EH (cell line): ENCODE results near the gene ADD2.

Source experiments
- DNase-seq: peaks from one replicate; pipeline ENCODE4 v3.0.0-alpha.2; 2015; ENCODE audit warnings: low read depth

Gene ADD2

DNA sequence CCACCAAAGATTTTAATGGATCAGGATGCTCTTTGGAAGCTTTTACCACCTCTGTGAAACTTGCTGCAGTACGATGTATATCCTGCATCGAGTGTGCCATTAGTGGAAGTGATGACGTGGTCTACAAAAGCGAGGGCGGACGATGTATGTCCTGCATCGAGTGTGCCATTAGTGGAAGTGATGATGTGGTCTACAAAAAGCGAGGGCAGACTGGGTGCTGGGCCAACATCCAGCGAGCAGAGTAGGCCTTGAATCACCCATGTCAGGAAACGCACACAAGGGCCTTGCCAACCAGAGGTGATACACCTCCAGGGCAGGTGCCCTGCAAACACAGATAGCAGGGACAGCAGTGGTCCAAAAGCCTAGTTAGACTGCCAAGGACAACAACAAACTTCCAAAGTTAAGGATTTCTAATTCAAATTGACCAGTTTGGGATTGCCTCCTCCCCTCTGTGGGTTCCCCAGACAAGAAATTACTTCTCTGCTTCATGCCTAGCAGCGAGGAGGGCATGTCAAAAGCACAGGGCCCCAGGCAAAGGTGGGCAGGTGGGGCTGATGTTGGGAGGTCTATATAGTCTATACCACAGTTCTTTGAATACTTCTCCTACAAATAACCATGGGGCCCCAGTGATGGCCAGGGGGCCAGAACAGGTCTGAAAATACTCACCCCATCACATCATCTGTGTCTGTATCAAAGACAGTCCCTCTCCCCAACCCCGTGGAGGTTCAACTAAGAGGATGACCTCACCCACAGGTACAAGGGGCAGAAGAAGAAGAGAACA is 70.2 kb downstream of the ADD2 start:
- DNase-seq: no peak

DNA sequence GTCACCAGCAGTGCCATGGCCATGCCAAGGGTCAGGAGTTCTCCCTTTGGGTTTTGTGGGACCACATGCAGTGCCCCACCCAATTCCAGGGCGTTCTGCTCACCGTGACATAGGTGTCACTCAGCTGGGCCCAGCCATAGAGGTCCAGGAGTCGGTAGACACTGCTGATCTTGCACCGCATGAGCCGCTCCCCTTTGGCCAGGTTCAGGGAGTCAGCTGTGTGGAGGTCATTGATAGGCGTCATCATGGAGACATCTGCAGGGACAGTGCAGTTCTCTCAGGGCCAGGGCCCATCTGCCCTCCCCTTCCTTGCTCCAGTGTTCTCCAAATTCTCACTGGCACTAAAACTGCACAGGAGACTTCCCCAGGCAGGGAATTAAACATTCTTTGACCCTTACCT is 71.9 kb downstream of the ADD2 start:
- DNase-seq: no peak

DNA sequence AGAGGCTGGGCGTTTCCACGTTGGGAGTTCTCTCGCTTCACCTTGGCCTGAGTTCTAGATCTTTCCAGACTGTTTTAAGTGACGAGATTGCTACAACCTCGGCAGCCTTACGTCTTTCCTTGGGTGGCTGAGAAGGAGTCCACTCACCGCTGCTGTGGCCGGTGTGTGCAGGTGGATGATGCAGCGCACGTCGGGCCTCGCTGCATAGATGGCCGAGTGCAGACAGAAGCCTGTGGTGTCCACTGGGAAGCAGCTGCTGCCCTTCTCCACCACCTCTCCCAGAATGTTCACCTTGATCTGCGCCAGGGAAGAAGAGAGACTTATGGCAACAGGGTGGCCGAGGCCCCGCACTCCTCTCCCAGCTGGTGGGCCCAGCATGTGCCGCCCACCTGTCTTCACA is 75.7 kb downstream of the ADD2 start:
- no peak for DNase-seq

DNA sequence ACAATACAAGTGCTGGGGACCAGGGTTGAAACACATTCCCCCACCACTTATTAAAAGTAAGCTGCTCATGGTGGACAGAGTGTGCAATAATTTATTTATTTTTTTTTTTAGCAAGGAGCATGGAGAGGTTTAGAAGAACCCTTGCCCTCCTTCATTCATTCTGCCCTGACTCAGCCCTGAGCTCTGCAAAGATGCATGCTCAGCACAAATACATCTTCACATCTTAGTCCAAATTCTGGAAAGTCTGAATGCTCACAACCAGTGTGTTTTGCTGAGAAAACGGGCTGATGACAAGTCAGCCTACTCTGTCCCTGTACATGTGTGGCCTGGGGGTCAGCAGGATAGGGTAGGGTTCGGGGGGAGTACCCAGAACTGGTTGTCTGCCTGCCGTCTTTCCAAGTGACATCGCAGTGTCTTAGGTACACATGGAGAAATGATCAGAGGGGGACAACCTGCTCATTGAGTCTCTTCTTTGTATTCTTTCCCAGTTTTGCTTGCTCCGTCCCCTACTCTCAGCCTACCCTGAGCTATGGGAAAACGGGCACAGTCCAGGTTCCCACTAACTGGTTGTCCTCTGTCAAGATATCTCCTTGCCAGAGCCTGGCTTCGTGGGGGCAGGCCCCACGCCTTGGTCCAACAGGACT is 76.4 kb downstream of the ADD2 start:
- DNase-seq: no peak

DNA sequence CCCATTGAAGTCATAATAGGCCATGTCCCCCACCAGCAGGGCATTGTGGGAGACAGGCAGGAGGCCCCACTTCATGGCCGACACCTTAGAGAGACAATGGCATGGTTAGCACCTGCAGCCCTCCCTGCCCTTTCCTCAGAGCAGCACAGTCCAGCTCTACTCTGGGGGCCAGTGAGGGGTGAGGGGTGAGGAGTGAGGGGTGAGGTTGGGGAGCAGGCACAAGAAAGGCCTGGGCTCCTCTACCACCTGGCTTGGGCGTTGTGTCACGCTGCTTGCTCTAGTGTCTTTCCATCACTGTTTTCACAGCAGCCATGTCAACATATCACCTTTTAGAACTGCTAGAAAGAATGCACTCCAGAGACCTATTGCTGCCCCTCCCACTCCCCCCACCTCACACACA is 77.2 kb downstream of the ADD2 start:
- no peak for DNase-seq

DNA sequence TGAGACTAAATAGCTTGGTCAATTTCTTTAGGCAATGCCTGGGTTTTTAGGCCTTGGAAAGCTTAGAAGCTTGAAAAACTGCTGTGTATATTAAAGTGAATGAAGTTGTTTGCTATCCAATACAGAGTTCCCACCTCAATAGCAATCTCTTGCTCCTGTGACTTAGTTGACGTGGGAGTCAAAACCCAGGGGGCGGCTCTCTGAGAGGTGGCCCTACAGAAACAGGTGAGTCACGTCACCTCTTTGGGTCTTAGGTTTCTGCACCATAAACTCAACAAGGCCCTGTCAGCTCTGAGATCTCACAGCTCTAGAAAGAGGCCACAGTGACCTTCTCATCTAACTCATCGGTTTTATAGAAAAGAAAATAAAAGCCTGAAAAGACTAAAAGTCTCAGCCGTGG is 79.6 kb downstream of the ADD2 start:
- DNase-seq: no peak

DNA sequence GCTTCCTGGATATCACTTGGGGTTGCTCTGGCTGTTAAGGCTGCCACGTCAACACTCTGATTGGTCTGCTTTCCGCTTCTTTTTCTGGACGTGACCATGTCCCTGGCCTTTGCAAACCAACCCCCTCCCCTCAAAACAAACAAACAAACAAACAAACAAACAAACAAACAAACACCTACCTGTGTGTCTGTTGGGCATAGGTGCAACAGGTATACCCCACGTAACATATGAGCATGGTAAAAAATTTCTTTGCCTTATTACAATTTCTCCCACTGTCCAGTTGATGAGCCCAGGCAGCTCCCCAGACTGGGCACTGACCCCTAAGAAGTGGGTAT is 80.6 kb downstream of the ADD2 start:
- DNase-seq: no peak

DNA sequence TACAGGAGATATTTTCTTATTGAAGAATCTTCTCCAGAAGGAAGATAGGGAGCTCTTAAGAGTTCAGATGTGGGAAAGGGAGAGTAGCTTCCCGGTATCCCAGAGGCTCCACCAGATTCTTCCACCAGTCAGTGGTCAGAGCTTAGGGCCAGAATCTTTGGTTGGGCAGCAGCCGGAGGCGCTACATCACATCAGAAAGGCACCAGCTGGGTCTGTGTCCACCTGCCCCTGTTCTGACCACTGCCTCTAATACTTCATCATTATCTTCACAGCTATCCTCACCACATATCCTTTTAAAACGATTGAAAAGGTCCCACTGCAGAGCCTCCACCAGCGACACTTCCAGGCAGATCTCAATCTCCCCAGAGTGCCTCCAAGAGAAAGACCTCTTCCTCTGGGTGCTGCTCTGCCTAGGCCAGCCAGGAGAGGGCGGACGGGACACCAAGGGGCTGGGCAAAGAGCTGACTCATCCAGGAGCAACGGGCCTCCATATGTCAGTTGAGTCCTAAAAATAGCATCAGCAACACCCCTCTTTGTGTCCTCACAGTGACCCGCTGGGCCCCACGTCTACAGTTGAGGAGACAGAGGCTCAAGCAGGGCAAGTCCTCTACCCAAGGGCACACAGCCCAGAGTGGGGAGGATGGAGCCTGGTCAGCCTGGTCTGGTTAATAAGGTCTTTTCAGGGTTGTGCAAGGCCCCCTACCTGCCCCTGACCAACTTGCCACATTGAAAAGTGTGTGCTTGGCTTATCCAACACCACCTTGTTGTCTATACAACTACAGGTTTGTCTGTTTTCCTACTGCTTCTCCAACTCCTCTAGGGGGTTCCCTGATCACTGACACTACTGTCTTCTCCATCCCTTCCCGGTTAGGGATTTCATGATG is 81.2 kb downstream of the ADD2 start:
- peak; percentile 90 for DNase-seq

DNA sequence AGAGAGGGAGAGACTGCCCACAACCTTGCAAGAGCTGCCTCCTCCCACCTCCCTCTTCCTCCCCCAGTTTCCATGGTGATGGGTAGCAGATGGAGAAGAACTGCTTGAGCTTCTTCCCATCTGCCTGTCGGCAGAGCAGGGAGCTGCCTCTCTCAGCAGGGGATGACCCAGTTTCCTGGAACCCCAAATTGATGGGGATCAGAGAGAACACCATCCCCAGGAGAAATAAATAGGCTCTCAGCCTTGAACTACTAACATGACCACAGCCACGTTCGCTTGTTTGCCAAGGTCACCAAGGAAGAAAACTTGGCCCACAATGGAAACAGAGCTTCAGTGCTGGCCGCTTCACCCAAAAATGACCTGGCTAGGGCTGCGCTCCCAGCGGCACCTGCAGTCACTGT is 82.2 kb downstream of the ADD2 start:
- peak; percentile 15 for DNase-seq

DNA sequence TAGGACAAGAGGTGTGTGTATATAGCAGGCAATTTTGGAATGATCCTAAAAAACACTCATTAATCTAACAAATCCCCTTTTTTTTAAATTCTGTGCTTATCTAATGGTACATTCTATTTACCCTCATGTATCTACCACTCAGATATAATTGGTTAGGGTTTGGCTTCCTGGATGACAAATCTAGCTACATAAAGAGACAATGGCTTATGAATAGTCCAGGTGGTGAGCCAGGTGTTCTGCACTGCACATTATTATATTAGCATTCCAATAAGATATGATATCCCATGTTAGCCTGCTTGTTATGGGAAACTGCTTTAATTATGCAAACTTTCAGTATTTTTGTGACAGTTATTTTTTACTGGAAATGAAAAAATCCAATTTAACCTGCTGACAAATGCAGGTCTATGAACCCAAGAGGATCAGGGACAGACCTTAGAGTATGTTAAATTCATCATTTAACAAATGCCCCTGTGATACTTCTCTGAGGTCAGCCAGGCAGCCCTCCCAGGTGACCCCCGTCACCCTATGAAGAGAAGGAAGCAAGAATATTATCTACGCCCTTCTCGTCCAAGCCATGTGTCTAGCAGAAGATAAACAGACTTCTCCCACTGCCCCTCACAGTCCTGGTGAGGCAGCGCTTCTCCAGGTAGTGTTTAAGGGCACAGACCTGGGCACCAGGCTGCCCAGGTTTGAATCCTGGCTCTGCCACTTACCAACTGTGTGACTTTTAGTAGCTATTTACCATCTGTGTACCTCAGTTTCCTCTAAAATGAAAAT is 83.0 kb downstream of the ADD2 start:
- no peak for DNase-seq

DNA sequence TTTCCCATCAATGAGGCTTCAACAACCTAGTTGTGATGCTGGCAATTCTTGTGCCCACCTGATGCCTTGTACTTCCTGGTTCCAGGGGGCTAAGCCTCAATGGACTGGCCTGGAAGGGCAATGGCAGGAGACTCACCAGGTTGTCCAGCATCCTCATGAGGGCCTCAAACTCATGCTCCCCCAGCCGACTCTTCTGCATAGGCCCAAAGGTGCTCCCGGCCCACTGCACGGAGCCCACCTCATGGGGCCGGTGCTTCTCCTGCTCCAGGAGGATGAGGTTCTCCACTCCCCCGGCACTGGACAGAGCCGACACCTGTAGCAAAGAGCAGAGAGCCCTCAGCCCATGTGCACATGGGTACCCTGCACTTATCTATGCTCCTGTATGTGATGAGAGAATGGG is 84.5 kb downstream of the ADD2 start:
- no peak for DNase-seq

DNA sequence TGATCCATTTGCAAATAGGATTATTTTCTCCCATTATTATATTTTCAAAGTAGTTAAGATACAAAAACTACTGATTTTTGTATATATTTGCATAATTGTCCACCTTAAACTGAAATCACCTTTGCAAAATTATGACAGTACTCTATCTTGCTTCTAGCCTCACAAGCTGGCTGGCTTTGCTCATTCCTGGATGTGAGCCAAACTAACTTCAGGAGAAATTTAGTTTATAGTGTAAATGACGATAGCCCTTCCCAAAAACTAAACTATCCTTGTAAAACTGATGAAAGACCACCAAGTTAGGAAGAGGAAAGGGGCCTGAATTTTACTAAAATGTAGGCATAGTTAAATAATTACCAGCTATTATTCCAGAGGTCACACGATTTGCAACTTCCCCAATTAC is 87.3 kb downstream of the ADD2 start:
- DNase-seq: no peak

DNA sequence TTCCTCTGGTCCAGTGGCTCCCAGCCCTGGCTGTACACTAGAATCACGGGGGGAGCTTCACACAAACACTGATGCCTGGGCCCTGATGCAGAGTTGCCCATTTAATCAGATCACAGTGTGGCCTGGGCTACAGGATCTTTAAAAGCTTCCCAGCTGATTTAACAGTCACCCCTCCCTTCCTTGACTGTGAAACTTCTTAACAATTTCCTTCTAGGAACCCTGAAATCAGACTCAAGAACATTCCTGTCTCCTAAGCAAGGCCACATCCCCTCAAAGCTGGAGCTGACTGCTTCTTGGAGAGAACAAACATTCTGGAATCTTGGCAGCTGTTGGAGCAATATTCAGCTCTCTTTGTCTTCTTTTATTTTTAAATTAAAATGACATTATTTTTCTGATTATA is 88.7 kb downstream of the ADD2 start:
- DNase-seq: peak; percentile 20

DNA sequence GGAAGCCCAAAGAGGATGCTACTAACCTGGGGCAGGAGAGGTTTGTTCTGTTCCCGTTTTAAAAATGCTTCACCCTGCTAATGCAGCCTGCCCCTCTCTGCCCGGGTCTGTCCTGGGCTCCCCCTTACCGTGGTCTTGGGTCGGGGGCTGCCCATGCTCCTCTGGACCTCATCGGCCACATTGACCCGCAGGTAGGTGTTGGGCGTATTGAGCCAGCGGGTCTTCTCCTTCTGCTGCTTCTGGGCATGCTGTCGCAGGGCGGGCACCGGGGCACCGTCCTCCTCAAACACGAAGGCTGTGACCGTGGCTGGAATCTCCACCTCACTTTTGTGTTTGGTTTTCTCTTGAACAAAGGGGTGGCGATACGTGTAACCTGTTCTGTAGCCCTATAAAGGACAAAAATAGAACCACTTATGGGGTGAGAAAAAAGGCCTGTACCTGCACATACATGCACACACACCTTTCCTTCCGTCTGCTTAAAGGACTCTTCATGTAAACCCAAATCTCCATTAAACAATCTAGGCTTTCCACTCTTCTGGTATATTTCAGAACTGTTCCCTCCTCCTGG is 89.3 kb downstream of the ADD2 start:
- DNase-seq: no peak

DNA sequence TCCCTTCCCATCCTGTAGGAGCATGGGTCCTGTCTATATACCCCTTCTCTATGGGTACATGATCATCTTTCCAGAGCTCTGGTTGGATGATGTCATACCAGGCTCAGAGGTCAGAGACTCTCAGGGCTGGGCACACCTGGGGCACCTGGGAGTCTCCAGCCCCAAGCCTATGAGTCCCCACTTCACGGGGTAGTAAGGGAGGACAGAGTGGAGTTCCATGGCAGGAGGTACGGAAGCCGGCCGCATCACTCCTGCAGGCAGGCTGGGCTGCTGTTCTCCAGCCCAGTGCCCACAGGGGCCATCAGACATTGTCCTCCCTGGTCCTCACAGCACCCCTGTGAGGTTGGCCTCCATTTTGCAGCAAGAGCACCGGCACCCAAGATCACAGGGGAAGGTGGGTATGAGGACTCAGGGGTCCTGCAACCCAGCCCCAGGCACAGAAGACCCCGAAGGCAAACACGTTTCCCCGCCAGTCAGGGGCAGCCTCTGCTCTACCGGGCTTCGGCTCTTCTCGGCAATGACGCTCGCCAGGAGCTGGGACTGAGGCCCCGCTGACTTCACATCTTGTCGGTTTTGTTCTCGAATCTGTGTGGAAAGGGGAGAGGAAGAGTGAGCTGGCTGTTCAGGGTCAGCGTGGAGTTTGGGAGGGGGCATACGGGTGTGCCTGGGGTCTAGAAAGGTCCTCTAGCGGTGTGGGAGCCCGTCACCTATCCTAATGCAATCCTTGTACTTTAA is 91.5 kb downstream of the ADD2 start:
- no peak for DNase-seq

DNA sequence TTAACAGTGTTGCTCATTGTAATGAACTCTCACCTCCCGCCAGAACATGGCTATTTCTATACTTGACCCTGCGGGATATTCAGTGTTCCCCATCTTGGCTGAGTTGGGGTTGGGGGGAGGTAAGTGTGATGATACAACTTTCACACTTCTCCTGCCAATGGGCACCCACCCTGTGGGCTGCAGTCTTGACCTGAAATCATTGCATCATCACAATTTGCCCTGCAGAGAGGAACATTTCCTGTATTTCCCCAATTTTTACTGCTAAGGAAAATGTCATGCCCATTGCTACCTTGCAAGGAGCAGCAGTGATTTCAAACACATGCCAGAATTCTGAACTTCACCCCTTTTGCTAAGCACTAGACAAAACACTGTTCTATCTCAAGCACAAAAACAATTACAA is 92.1 kb downstream of the ADD2 start:
- DNase-seq: no peak

DNA sequence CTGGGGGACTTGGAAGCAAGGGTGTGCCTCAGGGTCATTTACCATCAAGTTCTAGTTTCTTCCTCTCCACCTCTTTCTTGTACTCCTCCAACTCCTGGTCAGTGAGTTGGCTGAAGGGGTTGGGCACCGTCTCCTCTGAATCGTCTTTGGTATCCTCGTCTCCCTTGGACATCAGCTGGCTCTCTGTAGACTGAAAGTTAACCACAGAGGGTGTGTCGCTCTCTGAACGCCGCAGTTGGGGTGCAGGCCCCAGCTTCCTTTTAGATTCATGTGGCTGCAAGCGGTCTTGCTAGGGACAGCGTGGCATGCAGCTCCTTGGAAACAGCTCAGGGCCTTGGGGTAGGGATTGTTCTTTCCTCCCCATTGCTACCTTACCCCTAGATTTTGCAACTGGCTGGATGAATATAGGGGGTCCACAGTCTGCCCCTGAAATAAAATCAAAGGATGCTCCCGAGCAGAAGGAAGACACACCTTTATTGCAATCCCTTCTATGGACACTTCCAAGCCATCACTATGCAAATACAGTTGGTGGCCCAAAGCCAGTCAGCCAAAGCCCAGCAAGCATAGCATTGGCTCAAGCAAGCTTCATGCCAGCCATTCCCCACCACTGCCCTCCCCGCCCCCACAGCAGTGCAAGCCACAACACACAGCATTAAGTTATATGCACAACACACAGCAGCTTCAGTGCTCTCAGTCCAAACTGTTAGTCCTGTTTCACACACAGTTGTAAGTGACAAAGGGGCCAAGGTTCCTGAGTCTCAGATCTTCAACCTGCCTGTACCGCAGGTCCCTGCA is 93.2 kb downstream of the ADD2 start:
- no peak for DNase-seq

DNA sequence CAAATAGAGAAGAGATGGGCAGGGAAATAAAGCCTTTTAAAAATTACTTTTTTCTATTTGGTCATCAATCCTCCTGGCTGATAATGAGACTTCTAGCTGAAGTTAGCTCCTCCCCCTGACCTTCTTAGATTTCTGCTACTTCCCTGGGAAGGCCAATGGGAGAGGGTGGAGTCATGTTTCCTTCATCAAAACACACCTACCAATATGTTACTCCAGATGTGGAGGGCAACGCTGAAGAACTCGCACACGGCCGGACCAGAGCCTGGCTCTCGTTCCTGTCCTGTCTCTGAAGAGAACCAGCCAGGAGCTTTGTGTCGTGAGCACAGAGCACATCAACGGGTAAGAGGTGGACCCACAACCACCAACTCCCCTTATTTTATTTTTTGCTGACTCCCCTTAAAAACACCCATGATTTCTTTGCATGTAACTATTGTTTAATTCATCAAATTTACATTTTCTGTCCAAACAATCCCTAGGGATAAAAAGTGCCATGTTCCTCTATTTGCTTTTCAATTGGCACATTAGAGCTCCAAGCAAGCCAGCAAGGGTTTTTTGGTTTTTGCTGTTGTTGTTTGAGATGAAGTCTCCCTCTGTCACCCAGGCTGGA is 94.9 kb downstream of the ADD2 start:
- no peak for DNase-seq

DNA sequence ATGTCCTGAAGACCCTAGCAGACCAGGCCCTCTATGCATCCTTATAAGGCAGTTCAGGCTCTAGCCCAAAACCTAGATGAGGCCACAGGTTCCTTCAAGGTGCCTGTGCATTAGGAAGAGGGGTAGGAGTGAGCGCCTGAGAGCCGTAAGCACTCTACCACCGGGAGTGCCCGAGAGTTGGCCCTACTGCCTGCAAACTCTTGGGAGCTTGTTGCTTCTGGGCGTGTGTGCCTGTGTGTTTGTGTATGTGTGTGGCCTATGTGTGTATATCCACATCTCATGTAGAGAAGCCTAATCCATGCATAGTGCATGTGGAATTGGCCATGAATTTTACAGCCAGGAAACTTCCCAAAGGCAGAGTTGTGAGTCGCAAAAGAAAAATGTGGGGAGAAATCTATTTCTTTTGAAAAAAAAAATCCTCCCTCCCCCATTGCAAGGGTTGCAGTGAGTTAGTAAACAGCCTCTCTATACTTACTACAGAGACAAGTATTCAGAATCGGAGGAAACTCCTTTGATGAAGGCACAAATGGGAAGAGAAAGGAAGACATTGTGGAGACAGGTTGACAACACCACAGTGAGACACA is 96.8 kb downstream of the ADD2 start:
- peak; percentile 46 for DNase-seq

DNA sequence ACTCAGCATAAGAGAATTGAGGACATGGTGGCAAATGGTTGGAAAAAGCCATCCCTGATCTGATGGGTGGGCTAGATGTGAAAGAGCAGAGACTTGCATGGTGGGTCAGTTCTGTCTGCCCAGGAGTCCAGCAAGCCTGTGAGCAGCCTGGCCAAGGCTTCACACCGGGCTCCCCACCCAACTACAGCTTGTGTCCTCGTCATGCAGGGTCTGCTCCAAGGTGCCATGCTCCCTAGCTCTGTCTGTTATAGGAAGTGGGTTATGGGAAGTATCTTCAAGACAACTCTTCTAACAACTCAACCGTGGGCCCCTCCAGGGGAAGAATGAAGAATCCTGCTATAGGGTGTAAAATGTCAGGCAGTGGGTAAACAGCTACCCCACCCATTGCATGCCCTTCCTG is 97.4 kb downstream of the ADD2 start:
- no peak for DNase-seq
